ENCODE results near the gene MESP2.
"Not testable (repeated sequence)": the region's sequence is repeated elsewhere in the genome, so short reads cannot be mapped to it uniquely, and the experiment has no call there.

Gene MESP2

GRCh38 chr15:89770041-89770440, 6.1 kb upstream of the MESP2 start:
- DNase-seq (ENCODE audit: insufficient read length) (no peak), FAIRE-seq (no peak)
- TF ChIP-seq POLR2AphosphoS5 (IDR thresholded peaks at IDR 0.05; ENCODE audit: low read depth, low read length), result no peak
- no peak for TF ChIP-seq TAF1 (IDR thresholded peaks at IDR 0.05; ENCODE audit: borderline replicate concordance, low read depth, low read length)
- TF ChIP-seq POLR2A (IDR thresholded peaks at IDR 0.05; ENCODE audit: low read depth, low read length), result no peak

GRCh38 chr15:89772932-89773583, 3.1 kb upstream of the MESP2 start:
- DNase-seq (ENCODE audit: insufficient read length), result no peak
- TF ChIP-seq POLR2AphosphoS5 (IDR thresholded peaks at IDR 0.05; ENCODE audit: low read depth, low read length) (no peak), TAF1 (IDR thresholded peaks at IDR 0.05; ENCODE audit: borderline replicate concordance, low read depth, low read length) (no peak), POLR2A (IDR thresholded peaks at IDR 0.05; ENCODE audit: low read depth, low read length) (no peak)
- FAIRE-seq, result no peak

GRCh38 chr15:89774492-89774891, 1.6 kb upstream of the MESP2 start:
- TF ChIP-seq TAF1 (IDR thresholded peaks at IDR 0.05; ENCODE audit: borderline replicate concordance, low read depth, low read length) (no peak), POLR2AphosphoS5 (IDR thresholded peaks at IDR 0.05; ENCODE audit: low read depth, low read length) (no peak), POLR2A (IDR thresholded peaks at IDR 0.05; ENCODE audit: low read depth, low read length) (no peak)
- FAIRE-seq (no peak), DNase-seq (ENCODE audit: insufficient read length) (no peak)

- DNase-seq (ENCODE audit: insufficient read length) (no peak), FAIRE-seq (no peak)
- TF ChIP-seq POLR2AphosphoS5 (IDR thresholded peaks at IDR 0.05; ENCODE audit: low read depth, low read length), result no peak
- TF ChIP-seq POLR2A (IDR thresholded peaks at IDR 0.05; ENCODE audit: low read depth, low read length), result no peak
- no peak for TF ChIP-seq TAF1 (IDR thresholded peaks at IDR 0.05; ENCODE audit: borderline replicate concordance, low read depth, low read length)
Observed at GRCh38 chr15:89775815-89776214, 317 bp upstream of the MESP2 start.

DNA sequence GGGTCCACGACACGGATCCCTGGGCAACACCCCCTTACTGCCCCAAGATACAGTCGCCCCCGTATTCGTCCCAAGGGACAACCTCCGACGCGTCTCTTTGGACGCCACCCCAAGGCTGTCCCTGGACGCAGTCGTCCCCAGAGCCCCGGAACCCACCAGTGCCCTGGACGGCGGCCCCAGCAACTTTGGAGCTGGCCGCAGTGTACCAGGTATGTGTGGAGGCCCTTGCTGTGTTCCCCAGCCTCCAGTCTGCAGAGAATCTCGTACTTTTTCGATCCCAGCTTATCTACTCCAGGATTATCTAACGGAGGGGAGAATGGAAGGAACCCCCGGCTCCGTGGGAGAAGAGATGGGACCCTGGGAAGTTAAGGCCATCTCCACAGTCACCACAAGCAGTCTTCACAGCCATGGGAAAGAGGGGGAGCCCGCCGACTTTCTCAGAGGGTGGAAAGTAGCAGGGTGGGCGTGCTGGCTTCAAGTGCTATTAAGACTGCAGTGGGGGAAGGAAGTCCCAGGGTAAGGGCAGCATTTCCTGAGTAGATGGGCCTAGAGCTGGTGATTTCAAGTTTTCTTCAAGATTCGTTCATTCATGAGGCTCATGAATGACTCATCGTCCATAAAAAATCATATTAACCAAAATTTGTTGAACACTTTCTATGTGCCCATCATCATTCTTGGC, 1.1 kb downstream of the MESP2 start:
- no peak for DNase-seq (ENCODE audit: insufficient read length)

GRCh38 chr15:89777782-89778380, 1.7 kb downstream of the MESP2 start:
- TF ChIP-seq POLR2A (IDR thresholded peaks at IDR 0.05; ENCODE audit: low read depth, low read length) (no peak), TAF1 (IDR thresholded peaks at IDR 0.05; ENCODE audit: borderline replicate concordance, low read depth, low read length) (no peak), POLR2AphosphoS5 (IDR thresholded peaks at IDR 0.05; ENCODE audit: low read depth, low read length) (no peak)
- no peak for DNase-seq (ENCODE audit: insufficient read length)
- no peak for FAIRE-seq

More for the DNA sequence above, 1.1 kb downstream of the MESP2 start:
- no peak for FAIRE-seq
- TF ChIP-seq POLR2A (IDR thresholded peaks at IDR 0.05; ENCODE audit: low read depth, low read length), result no peak

GRCh38 chr15:89778861-89779260, 2.7 kb downstream of the MESP2 start:
- TF ChIP-seq TAF1 (IDR thresholded peaks at IDR 0.05; ENCODE audit: borderline replicate concordance, low read depth, low read length) (no peak), POLR2AphosphoS5 (IDR thresholded peaks at IDR 0.05; ENCODE audit: low read depth, low read length) (no peak), POLR2A (IDR thresholded peaks at IDR 0.05; ENCODE audit: low read depth, low read length) (no peak)
- no peak for DNase-seq (ENCODE audit: insufficient read length)
- no peak for FAIRE-seq

DNA sequence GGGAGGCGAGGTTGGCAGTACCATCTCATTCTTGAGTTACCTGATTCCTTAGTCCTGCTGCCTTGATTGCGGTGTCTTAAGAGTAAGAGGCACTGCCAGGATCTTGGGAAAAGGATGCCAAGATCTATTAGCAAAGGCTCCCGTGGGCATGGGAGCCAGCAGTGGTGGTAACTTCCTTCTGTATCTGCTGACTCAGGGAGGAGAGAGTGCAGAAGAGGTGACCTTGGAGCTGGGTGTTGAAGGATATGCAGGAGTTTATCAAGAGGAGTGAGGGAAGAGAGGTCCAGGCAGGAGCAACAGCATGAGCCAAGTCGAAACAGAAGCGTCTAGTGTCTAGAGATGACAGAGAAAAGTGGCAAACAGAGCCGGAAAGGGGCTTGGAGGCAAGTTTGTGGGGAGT, 4.5 kb downstream of the MESP2 start:
- DNase-seq (ENCODE audit: insufficient read length) (no peak), FAIRE-seq (no peak)
- TF ChIP-seq POLR2A (IDR thresholded peaks at IDR 0.05; ENCODE audit: low read depth, low read length) (no peak), TAF1 (IDR thresholded peaks at IDR 0.05; ENCODE audit: borderline replicate concordance, low read depth, low read length) (no peak), POLR2AphosphoS5 (IDR thresholded peaks at IDR 0.05; ENCODE audit: low read depth, low read length) (no peak)

DNA sequence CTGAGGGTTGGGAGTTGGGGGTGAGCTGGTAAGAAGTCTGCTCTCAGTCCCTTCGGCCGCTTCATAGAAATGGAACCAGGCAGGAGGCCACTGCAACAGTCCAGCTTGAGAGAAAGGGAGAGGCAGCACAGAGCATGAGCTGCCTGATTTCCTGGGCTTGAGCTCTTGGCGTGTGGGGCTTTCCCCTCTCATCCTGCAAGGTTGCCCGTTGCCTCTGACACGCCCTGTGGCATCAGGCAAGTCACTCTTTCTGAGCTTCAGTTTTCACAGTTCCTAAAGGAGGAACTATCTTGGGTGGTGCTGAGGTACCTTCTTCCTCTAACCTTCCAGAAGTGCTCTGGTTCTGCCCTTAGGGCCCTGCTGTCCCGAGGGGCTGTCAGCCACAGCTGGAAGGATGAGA, 4.9 kb downstream of the MESP2 start:
- FAIRE-seq, result peak; percentile 66
- no peak for DNase-seq (ENCODE audit: insufficient read length)
- TF ChIP-seq POLR2A (IDR thresholded peaks at IDR 0.05; ENCODE audit: low read depth, low read length), result no peak
- no peak for TF ChIP-seq POLR2AphosphoS5 (IDR thresholded peaks at IDR 0.05; ENCODE audit: low read depth, low read length)
- no peak for TF ChIP-seq TAF1 (IDR thresholded peaks at IDR 0.05; ENCODE audit: borderline replicate concordance, low read depth, low read length)

DNA sequence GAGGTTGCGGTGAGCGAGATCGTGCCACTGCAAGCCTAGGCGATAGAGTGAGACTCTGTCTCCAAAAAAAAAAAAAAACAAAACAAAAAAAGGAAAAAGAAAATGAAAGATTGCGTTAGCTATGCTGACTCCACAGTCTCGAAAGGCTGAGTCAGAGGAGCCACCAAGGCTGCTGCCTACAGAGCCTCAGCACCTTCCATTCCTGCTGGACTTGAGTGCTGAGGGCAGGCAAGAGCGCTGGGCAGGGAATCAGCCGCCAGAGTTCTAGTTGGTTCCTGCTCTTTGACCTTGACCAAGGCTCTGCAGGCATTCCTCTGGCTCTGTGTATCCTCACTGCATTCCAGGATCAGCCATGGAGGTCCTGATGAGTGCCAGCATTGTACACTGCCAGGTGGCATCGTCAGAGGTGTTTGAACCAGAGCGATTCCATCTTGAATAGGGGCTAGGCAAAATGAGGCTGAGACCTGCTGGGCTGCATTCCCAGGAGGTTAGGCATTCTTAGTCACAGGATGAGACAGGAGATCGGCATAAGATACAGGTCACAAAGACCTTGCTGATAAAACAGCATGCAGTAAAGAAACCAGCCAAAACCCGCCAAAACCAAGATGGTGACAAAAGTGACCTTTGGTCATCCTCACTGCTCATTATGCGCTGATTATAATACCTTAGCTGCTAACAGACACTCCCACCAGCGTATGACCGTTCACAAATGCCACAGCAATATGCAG, 5.9 kb downstream of the MESP2 start:
- TF ChIP-seq TAF1 (IDR thresholded peaks at IDR 0.05; ENCODE audit: borderline replicate concordance, low read depth, low read length) (no peak), POLR2AphosphoS5 (IDR thresholded peaks at IDR 0.05; ENCODE audit: low read depth, low read length) (no peak), POLR2A (IDR thresholded peaks at IDR 0.05; ENCODE audit: low read depth, low read length) (no peak)
- FAIRE-seq (peak; percentile 84), DNase-seq (ENCODE audit: insufficient read length) (no peak)

- DNase-seq (ENCODE audit: insufficient read length); FAIRE-seq: not testable (repeated sequence)
Observed at GRCh38 chr15:89782619-89782950, 6.5 kb downstream of the MESP2 start.
